GM18498 (cell line): ENCODE measurements around the gene MTCL1.

Experiments
- ATAC-seq: cut with Tn5 transposase; IDR thresholded peaks from one replicate; pipeline ENCODE4 v1.9.1; 2021; ENCODE audit warnings: mild to moderate bottlenecking, moderate library complexity; ENCODE audit not compliant: unreplicated experiment

Gene MTCL1

DNA sequence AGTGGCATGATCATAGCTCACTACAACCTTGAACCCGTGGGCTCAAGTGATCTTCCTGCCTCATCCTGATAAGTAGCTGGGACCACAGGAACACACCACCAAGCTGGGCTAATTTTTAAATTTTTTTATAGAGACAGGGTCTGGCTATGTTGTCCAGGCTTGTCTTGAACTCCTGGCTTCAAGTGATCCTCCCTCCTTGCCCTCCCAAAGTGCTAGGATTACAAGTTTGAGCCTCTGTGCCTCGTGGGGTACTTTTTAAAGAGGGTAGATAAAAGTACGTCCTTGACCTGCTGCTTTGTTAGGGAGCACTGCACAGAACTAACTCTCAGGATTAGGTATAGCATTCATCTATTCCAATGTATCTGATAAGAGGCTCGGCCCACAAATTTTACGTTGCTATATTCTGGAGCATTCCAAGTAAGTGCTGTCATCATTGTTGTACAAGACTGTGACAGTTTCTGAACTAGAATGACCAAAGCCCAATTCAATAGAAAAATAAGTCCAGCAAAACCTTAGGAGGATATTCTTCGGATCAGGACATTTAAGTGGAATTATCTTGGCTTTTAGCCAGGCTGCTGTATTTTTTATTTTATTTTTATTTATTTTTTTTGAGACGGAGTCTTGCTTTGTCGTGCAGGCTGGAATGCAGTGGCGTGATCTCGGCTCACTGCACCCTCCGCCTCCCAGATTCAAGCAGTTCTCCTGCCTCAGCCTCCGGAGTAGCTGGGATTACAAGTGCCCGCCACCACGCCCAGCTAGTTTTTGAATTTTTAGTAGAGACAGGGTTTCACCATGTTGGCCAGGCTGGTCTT lies 4.1 kb downstream of the MTCL1 start:
- ATAC-seq = no peak

DNA sequence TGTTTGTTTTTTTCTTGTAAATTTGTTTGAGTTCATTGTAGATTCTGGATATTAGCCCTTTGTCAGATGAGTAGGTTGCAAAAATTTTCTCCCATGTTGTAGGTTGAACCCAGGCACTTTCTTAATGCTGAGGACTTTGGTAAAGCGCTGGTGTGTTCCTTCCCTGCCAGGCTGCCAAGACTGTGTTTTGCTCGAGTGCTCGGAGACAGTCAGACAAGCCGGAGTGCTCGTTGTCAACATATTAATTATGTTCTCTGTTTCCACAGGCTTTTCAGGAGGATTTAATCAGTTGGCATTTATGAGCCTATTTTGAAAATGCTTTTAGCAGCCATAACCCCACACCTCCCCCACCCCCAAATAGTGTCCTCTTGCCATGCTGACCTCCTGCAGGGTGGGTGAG lies 6.4 kb downstream of the MTCL1 start:
- ATAC-seq = no peak

GRCh38 chr18:8713691-8714090 lies 8.3 kb downstream of the MTCL1 start:
- ATAC-seq = no peak

- ATAC-seq = no peak
Measured at GRCh38 chr18:8715599-8715998, 10.2 kb downstream of the MTCL1 start.

- ATAC-seq = no peak
Measured at GRCh38 chr18:8717011-8717770, 11.8 kb downstream of the MTCL1 start.

- ATAC-seq = no peak
Measured at GRCh38 chr18:8718401-8718913, 13.1 kb downstream of the MTCL1 start.

DNA sequence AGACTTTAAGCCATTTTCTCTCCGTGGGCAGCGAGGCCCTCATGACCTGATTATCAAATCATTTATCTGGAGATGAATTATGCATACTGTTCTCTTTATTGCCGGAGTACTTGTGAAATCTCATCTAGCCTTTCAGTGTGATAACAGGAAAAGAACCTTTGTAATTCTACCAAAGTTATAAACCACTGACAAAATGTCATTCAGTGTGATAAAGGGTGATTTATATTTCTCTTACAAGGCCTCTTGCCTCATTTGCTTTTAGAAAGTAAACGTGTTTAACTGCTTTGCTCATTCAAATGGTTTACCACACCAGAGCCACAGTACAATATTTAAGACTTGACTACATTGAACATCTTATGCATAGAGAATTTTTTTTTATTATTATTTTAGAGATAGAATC lies 13.8 kb downstream of the MTCL1 start:
- ATAC-seq = no peak

DNA sequence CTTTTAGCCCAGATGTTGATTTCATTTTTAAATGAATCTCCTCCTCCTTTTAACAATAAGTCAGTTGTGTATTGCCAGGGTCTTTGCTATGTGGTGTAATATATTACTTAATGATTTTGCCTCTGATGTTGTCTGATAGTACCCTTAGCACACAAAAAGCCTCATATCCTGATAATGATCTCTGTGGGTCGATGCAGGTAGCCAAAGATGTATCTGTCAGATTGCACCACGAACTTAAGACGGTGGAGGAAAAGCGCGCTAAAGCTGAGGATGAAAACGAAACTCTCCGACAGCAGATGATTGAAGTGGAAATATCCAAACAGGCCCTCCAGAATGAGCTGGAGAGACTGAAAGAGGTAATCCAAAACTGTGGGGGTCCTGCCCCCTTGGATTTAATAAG lies 14.8 kb downstream of the MTCL1 start:
- ATAC-seq = no peak

DNA sequence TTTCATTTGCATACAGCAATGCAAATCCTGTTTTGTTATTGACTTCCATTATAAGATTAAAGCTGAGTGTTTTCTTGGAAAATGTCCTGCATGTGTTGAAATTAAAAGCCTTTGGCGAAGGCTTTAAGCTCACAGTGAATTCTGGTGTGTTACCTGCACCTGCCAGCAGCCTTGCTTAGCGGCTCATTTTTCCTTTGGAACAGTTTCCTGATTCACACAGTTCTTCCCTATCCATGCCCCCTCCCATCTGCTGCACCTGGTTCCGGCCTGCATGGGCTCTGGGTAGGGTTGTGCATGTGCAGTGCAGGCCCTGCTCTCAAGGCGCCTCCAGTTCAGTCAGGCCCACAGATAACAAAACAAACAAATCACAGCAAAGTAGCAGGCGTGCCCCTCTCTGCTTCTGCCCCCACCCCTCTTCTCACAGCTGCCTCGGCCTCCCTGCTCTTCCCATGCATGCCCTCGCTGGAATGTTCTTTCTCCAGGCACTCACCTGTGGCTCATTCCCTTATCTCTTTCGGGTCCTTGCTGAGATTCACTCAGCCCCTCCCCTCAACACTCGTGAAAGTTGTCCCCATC lies 15.8 kb downstream of the MTCL1 start:
- ATAC-seq = no peak

DNA sequence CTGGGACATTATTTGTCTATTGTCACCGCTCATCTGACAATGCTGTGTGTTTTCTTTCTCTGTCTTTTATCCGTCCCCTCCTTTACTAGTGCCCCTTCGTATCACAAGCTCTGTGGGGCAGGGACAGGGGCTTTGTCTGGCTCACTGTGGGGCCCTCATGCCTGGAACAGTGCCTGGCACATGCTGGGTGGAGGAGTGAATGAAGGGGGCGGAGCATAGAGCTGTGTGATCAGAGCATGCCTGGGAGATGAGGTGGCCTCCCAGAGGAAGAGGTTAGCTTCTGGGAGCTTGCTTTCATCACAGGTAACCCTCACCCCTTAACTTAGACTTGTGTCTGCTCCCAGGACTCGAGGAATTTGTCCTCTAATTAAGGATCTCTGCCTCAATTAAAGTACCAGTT lies 16.4 kb downstream of the MTCL1 start:
- ATAC-seq = no peak

GRCh38 chr18:8722946-8723820 lies 17.8 kb downstream of the MTCL1 start:
- ATAC-seq = no peak

- ATAC-seq = no peak
Measured at GRCh38 chr18:8724452-8724851, 19.1 kb downstream of the MTCL1 start.

DNA sequence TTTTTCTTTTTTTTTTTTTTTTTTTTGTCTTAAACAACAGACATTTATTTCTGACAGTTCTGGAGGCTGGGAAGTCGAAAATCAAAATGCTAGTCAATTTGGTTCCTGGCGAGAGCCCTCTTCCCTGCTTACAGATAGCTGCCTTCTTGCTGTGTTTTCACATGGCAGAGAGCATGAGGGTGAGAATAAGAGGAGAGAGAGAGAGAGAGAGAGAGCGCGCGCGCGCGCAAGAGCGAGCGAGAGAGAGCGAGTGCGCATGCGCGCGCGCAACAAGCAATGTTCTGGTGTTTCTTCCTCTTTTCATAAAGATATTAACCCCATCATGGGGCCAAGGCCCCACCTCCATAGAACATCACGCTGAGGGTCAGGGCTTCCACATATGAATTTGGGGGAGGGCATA lies 20.9 kb downstream of the MTCL1 start:
- ATAC-seq = no peak

GRCh38 chr18:8726963-8727705 lies 21.8 kb downstream of the MTCL1 start:
- ATAC-seq = no peak

DNA sequence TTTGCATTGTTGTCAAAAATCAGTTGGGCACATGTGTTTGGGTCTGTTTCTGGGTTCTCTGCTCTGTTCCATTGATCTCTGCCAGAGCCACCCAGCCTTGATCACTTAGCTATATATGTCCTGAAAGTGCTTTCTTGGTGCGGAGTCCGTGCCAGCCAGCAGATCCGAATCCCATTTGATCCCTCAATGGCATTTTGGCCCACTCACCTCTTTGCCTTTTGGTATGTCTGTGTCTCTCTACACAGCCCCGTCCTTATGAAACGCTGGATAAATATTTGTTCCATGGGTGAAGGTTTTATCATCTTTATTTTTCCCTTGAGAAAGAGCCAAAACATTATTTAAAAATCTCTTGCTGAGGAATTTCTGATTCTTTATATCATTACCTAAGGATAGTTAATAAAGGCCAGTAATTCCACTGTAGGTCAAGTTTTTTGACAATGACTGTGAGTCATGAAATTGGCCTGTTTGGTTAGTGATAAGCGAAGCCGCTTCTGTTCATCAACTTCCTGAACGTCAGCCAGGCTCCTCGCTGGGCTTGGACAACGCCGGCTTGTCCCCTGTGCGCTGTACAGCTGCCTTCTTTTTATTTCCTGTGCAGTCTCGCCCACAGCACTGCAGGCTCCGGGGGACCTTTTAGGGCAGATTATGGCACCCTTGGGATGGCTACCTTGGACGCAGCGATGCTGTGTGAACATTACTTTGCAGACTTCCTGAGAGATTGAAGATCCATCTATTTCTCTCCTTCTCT lies 24.9 kb downstream of the MTCL1 start:
- ATAC-seq = no peak

GRCh38 chr18:8732442-8733360 lies 27.3 kb downstream of the MTCL1 start:
- no peak for ATAC-seq

DNA sequence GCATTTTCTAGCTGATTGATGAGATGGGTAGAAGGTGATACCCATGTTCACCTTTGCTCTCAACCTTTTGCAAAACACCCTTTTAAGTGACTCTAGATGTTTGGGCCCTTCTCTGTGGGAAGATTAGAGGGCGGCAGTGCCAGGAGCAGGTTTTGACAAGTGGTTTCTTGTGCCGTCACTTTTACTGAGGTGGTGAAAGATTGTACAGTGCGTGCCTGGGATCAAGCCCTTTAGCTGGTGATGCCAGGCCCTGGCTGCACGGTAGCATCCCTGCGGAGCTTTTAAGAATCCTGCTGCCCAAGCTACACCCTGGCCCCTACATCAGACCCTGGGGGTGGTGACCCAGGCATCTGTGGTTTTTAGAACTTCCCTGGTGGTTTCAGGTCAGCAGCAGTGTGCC lies 29.1 kb downstream of the MTCL1 start:
- no peak for ATAC-seq

- no peak for ATAC-seq
Measured at GRCh38 chr18:8735274-8735673, 29.9 kb downstream of the MTCL1 start.
